Measurements from ENCODE around the gene CLASP2.

- TF ChIP-seq CTCF (IDR thresholded peaks at IDR 0.05) (no peak), EZH2phosphoT487 (IDR thresholded peaks at IDR 0.05) (no peak)
Observed at GRCh38 chr3:33644582-33644981, 73.5 kb downstream of the CLASP2 start.

Data from neural progenitor cell (in vitro differentiated cells).